Prostate gland (tissue), 2 donors: Measurements from ENCODE around the gene LIPT2.

Experiments
- POLR2A ChIP-seq: fragments of 450-650 bp; IDR thresholded peaks from one replicate; pipeline ENCODE4 v1.6.1; 2016; ENCODE audit warnings: antibody characterized with exemption, mild to moderate bottlenecking
- POLR2AphosphoS5 ChIP-seq: sonication (generic); formaldehyde crosslinking; IDR thresholded peaks from one replicate; pipeline ENCODE4 v1.6.1; 2017; ENCODE audit warnings: antibody characterized with exemption
- TF ChIP-seq, protein P1 (sequence below), 4 experiments: fragments of 200-600 bp in 2 of 4; fragments of 450-650 bp in 2 of 4; sonication (generic) in 2 of 4; IDR thresholded peaks; 1 replicate in 3 of 4; 2 replicates in 1 of 4; pipeline ENCODE4 v1.5.1; 2016 to 2019; ENCODE audit warnings: antibody characterized with exemption in 4 of 4, mild to moderate bottlenecking in 2 of 4, moderate library complexity in 2 of 4

DNA sequence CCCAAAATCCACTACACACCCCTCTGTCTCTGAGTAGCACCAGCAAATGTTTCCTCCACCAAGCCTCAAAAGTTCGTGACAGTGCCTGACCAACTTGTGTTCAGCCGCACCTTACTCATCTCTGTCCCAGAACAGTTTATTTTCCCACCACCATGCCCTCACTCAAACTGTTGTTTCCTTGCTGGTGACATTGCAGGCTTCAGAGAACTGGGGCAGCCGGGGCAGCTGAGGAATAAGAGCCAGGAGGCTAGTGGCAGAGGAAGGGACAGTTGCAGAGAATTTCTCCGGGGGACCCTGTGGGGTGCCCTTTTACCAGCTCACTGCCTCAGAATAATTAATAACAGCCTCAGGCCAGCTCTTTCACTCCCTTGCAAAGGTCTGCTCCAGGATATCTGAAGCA lies 25.5 kb downstream of the LIPT2 start:
- TF ChIP-seq, protein P1, sequence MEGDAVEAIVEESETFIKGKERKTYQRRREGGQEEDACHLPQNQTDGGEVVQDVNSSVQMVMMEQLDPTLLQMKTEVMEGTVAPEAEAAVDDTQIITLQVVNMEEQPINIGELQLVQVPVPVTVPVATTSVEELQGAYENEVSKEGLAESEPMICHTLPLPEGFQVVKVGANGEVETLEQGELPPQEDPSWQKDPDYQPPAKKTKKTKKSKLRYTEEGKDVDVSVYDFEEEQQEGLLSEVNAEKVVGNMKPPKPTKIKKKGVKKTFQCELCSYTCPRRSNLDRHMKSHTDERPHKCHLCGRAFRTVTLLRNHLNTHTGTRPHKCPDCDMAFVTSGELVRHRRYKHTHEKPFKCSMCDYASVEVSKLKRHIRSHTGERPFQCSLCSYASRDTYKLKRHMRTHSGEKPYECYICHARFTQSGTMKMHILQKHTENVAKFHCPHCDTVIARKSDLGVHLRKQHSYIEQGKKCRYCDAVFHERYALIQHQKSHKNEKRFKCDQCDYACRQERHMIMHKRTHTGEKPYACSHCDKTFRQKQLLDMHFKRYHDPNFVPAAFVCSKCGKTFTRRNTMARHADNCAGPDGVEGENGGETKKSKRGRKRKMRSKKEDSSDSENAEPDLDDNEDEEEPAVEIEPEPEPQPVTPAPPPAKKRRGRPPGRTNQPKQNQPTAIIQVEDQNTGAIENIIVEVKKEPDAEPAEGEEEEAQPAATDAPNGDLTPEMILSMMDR (IDR thresholded peaks at IDR 0.05) = no peak
- no peak for TF ChIP-seq POLR2A
- TF ChIP-seq POLR2AphosphoS5 = no peak
